ENCODE data around the gene CCIN.

CCIN gene

DNA sequence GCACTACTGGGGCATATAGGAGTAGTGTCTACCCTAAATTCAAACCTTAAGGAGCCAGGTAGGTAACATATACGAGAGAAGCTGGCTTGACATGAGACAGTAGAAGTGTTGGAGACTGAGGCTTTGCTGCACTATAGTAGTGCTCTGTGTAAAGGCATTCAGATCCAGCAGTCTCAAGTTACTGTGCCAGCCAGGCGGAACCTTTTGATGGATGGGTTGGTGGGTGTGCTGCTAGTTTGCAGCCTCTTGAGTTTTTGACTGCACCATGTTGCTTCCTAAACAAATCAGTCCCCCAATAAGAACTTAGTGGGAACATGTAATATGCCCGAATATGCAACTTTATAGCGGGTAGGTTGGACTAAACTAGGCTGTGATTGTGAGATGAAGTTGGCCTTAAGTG, 23.0 kb downstream of the CCIN start:
- DNase-seq, result no peak

DNA sequence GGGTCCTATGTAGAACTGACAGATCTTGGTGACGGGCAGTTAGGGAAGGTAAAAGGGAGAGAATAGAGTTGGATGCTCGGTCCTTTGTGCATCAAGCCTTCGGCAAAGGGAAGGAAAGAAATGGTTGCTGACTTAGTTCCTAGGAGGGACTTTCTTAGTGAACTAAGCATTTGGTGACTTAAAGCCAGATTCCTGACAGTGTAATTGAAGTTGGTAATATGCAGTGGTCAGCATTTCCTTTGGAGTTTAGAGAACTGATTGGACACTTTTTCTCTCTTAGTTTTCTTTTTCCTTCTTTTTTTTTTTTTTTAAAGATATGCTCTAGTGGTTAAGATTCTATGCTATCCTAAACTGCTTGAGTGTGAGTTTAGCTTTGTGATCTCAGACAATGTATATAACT, 23.8 kb downstream of the CCIN start:
- DNase-seq, result no peak

DNA sequence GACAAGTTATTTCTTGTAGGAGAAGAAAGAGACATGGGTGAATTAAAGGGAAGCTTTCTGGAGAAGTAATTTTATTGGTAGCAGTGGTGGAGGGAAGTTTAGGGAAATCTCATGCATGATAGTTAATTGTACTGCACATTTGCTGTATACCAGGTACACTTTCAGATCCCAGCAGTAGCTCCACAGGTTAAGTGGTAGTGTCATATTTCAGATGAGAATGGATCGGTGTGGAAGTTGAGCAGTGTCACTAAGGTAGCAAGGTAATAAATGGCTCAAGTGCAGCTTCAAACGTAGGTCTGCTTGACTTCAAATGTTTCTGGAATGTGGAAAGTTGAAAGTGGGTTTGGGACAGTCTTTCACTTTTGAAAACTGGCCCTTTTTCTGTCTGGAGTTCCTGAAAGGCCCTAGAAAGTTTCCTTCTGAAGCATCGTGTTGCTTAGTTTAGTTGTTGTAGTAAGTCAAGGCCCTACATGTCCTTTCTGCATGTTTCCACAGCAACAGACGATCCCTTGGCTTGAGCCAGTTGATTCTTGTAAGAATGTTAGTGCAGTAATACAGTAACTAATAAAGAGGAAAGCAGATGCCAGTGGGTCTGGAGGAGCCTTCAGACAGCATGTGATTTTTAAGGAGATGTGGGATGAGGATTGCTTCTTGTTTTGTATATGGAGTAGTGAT, 25.3 kb downstream of the CCIN start:
- no peak for DNase-seq

DNA sequence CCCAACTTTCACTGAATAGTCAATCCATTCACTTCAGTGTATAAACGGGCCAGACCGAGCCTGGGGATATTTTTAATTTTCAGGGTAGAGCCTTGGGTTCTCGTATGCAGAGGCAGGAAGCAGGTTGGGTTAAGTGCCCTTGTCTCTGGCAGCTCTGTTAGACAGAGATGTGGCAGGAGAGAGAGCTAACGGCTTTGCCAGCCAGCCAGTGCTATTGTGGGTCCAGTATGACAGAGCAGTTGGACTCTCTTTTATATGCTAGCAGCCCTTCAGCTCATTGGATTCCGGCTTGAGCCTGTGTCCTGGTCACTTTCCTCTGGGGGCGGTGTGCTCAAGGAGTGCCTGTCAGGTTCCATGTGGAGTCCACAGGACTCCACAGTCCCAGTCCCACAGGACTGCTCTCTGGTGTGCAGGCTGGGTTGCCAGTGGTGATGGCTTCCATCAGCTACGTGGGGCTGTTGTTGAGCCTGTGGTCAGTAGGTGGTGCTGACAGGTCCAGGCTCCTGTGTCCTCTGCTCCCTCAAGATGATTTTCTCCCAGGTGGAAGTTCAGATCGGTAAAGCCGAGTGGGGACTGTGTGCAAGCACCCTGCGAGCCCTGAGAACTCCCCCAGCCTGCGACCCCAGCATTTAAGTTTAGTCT, 35.8 kb downstream of the CCIN start:
- no peak for DNase-seq

DNA sequence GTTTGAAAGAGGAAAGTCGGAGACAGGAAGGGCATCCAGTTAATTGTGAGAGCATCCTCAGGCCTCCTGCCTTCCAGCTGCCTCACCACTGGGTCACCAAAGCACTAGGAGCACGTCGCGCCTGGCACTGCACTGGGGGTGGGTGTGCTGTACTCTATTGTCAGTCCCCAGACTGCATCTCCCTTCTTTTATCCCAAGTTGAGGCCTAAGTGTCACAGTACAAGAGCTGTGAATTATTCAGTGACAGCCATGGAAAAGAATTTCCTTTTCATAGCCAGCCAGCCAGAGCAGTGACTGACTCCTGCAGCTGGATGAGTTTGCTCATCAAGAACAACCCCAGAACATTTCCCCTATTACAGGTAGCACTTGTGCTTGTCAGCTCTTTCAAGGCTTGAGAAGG, 37.8 kb downstream of the CCIN start:
- DNase-seq, result peak; percentile 53

DNA sequence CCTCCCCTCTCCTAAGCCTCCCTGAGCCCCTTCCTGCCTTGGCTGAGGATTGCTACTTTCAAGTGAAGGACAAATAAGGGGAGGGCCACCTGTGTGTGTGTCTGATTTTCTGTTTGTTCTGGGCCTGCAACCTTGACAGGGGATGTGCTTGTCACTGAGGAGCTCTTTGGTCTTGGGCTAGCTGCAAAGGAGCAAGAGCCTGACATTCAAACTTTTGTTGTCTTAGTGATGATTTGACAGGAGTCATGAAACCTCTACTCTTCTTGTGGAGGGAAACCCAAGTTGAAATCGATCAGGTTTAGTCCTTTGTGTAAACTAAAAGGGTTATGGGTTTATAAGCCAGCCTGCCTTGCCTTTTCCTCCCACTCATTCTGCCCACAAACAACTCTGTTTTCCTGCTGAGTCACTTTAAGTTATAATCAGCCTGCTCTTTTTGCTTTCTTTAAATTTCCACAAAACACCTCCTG, 38.4 kb downstream of the CCIN start:
- no peak for DNase-seq

DNA sequence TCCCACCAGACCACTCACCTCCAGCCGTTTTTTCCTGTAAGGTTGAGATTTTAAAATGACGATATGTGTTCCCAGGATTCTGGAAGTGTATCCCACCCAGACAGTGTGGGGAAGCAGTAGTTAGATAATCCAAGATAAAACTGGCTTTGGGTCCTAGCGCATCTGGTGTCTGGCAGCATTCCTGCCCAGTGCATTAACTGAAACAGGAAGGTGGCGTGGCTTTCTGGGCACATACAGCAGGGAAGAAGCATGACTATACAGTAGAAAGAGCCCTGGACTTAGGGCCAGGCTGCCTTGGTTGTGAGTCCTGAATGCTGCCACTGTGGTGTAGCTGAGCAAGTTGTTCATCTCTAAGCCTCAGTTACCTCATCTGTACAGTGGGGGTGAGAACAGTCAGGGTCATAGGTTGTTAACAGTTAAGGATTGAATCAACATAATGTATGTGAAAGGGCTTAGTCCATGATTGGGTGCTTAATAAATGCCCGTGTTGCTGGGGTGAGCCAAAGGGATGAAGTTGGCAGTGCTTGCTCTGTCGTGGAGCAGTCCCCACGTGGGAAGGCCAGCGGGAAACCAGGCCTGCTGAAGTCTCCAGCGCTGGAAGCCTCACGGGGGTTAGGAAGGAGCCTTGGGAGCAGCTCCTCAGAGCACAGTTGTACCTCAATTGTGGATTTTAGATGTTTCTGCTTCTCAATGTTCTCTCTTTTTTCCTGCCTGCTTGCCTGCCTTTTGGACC, 39.5 kb downstream of the CCIN start:
- DNase-seq, result no peak

DNA sequence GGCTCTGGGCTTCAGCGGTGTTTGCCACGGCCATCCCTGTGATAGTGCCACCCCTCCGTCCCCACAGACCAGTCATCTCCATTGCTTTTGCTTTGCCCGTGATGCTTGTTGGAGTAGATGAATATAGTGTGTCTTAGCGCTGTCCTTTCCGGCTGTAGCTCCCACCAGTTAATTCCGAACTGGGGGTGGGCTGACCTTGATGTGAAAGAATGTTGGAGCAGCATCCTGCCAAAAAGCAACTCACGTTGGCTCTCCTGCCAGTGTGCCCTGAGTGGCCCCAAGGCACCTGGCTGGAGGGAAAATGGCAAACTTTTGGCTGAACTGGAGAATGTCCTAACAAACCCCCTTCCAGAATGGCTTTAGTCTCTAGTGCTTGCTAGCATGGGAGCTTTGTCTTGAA, 41.5 kb downstream of the CCIN start:
- DNase-seq, result no peak

DNA sequence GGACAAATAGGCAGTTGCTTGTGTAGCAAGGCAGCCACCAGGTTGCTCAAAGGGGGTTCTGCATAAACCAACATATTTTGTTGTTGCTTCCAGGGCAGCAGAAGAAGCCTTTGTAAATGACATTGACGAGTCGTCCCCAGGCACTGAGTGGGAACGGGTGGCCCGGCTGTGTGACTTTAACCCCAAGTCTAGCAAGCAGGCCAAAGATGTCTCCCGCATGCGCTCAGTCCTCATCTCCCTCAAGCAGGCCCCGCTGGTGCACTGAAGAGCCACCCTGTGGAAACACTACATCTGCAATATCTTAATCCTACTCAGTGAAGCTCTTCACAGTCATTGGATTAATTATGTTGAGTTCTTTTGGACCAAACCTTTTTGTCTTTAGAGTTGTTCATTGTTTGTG, 42.3 kb downstream of the CCIN start:
- DNase-seq, result no peak

DNA sequence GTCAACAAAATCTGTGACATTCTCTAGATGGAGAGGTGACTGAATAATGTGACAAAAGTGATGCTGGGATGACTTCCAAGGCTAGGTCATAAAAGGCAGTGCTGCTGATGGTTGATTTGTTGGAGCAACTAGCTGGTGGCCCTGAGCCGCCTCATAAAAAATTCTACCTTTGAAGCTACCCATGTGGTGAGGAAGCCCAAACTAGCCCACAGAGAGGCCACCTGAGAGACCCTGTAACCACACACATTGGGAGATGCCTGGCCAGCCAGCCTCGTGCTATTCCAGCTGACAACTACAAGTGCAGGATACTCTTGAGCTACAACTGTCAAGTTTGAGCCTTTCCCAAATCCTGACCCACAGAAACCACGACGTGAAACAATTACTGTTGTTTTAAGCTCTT, 44.2 kb downstream of the CCIN start:
- no peak for DNase-seq

DNA sequence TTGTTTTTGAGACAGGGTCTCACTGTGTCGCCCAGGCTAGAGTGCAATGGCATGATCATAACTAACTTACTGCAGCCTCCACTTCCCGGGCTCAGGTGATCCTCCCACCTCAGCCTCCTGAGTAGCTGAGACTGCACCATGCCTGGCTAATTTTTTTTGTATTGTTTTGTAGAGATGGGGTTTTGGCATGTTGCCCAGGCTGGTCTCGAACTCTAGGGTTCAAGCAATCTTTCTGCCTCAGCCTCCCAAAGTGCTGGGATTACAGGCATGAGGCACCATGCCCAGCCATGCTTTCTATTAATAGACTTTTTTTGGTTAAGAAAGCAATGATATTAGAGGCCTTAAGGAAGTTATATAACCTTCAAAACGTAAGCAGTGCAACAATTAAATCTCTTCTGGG, 44.8 kb downstream of the CCIN start:
- no peak for DNase-seq

DNA sequence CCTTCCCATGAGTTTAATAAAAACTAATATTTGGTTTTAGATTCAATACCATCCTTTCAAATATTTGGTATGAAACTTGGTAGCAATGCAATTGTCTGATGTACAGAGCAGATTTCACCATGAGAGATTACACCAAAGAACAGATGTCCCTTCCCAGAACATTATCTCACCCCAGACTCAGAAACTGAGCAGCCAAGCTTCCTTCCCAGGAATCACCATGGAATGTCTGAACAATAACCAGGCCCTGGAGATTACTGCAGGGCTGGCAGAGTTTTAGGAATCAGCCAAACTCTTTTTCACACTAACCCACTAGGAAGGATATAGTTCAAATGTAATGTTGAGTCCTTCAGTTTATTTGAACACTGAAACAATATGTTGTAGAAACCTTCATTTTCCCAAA, 45.4 kb downstream of the CCIN start:
- DNase-seq, result no peak

DNA sequence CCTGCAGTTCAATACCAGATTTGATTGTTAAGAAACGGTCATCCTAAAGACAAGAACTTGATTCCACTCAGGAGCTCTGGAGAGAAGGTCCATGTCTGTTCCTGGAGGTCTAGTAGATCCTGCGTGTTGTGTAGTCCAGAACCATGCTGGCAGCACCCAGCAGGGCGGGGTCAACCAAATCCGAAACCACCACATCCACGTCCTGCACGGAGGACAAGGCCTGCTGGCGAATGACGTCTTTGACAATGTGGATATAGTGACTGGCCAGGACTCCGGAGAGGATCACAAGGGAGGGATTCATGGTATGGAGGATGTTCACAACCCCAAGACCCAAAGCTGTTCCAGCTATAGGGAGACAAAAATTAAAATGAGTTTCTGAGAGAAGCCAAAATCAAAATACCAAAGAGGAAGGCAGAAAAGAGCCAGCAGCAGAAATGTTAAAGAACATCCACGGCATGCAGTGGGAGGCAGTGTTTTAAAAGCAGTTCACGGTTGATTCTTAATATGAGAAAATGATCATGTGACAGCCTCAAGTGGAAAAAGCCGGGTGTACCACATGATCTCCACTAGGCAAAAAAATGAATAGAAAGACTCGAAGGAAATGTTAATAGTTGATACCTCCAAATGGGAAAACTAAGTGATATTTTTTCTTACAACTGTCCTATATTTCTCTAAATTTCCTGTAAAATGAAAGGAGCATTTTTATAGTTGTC, 48.2 kb downstream of the CCIN start:
- DNase-seq, result no peak

DNA sequence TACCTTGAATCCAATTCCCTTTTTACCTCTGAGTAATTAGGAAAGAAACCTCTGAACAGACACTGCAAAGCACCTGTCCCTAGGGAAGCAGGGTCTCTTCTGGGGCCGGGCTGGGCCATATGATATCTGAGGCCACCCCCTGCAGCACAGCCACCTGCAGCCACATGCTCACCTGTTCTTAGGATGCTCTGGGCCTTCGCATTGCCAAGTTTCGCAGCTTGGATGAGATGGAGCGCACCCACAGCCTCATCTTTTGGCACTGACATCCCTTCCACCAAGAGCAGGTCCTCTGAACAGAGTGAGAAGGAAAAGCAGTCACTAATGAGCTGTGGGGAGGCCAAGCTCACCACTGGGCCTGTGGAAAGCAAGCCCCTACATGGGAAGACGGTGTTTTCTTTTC, 48.8 kb downstream of the CCIN start:
- no peak for DNase-seq

DNA sequence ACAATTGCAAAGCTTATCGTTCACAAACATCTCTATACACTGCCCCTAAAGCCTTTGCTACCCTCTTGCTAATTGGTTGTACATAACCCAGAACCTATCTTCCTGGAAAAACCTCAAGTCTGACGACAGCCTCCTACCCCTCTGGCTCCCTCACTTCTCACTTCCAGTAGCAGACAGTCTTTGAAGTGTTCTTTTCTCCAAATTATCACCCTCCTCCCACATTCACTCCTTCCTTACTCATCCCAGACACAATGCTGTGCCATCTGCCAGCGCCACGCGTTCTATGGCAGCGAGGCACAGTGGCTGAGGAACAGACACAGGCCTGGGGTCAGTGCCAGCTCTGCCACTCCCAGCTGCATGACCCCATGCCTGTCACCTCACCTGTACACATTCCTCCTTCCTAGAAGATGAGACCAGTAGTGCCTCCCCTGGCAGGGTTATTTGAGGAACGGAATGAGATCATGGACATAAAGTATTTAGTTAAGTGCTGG, 49.3 kb downstream of the CCIN start:
- no peak for DNase-seq
